GM18873 (cell line): ENCODE measurements around the gene DNAH14.
"Not testable (repeated sequence)": the region's sequence is repeated elsewhere in the genome, so short reads cannot be mapped to it uniquely, and the experiment has no call there.

Source experiments
- ATAC-seq: cut with Tn5 transposase; IDR thresholded peaks from one replicate; pipeline ENCODE4 v1.9.1; 2021; ENCODE audit warnings: mild to moderate bottlenecking, moderate library complexity, moderate number of reproducible peaks; ENCODE audit not compliant: unreplicated experiment, low FRiP score

The DNAH14 gene

GRCh38 chr1:224989615-224990014 is 60.1 kb downstream of the DNAH14 start:
- no peak for ATAC-seq

GRCh38 chr1:224991550-224991949 is 62.1 kb downstream of the DNAH14 start:
- ATAC-seq, result not testable (repeated sequence)

GRCh38 chr1:224995602-224996001 is 66.1 kb downstream of the DNAH14 start:
- no peak for ATAC-seq

GRCh38 chr1:224996266-224996665 is 66.8 kb downstream of the DNAH14 start:
- ATAC-seq, result no peak

- no peak for ATAC-seq
Measured at GRCh38 chr1:224998185-224998584, 68.7 kb downstream of the DNAH14 start.

GRCh38 chr1:225004396-225004795 is 74.9 kb downstream of the DNAH14 start:
- no peak for ATAC-seq

- not testable (repeated sequence) for ATAC-seq
Measured at GRCh38 chr1:225006352-225006751, 76.9 kb downstream of the DNAH14 start.

- ATAC-seq, result not testable (repeated sequence)
Measured at GRCh38 chr1:225008050-225008449, 78.6 kb downstream of the DNAH14 start.

GRCh38 chr1:225021037-225021436 is 91.6 kb downstream of the DNAH14 start:
- ATAC-seq, result no peak

- no peak for ATAC-seq
Measured at GRCh38 chr1:225026701-225027100, 97.2 kb downstream of the DNAH14 start.

GRCh38 chr1:225036441-225036840 is 107.0 kb downstream of the DNAH14 start:
- not testable (repeated sequence) for ATAC-seq

GRCh38 chr1:225042263-225042662 is 112.8 kb downstream of the DNAH14 start:
- ATAC-seq, result no peak

- ATAC-seq, result no peak
Measured at GRCh38 chr1:225044258-225044657, 114.8 kb downstream of the DNAH14 start.

GRCh38 chr1:225049594-225049993 is 120.1 kb downstream of the DNAH14 start:
- no peak for ATAC-seq

- no peak for ATAC-seq
Measured at GRCh38 chr1:225063722-225064121, 134.2 kb downstream of the DNAH14 start.

- ATAC-seq, result no peak
Measured at GRCh38 chr1:225070972-225071371, 141.5 kb downstream of the DNAH14 start.

GRCh38 chr1:225097175-225097574 is 167.7 kb downstream of the DNAH14 start:
- no peak for ATAC-seq

GRCh38 chr1:225111000-225111399 is 181.5 kb downstream of the DNAH14 start:
- no peak for ATAC-seq

- ATAC-seq, result no peak
Measured at GRCh38 chr1:225113265-225113664, 183.8 kb downstream of the DNAH14 start.

- ATAC-seq, result no peak
Measured at GRCh38 chr1:225114354-225114990, 185.0 kb downstream of the DNAH14 start.

- no peak for ATAC-seq
Measured at GRCh38 chr1:225119307-225119706, 189.8 kb downstream of the DNAH14 start.

GRCh38 chr1:225121095-225121494 is 191.6 kb downstream of the DNAH14 start:
- ATAC-seq, result no peak

- no peak for ATAC-seq
Measured at GRCh38 chr1:225131869-225132268, 202.4 kb downstream of the DNAH14 start.
